Measurements from ENCODE around the gene ZNF44. TPM values are rescaled to one million over a fixed set of nuclear protein-coding genes. Genes with fewer than 3 reads are reported as not detected.

ZNF44 gene
- total RNA-seq, 1 donor, result 5.2 TPM

DNA sequence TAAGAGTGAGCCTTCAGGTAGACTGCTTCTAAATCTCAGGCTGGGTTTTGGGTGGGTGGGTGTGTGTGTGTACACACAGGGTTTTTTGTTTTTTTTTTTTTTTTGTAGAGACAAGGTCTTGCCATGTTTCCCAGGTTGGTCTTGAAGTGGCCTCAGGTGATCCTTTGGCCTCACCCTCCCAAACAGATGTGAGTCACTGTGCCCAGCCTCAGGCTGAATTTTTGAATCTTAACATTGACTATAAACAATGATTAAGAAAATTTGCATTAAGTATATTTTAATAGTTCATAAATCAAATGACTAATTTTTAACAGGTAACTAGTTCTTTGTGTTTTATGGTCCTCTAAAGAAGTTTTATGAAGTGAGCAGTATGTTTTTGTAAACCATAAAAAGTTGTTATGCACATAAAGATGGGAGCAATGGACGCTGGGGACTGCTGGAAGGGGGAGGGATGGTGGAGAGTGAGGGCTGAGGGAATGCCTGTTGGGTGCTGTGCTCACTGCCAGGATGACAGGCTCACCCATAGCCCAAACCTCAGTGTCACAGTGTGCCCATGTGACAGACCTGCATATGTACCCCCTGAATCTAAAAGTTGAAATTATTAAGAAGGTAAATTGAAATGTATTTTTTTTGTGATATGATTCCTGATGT, 71.6 kb downstream of the ZNF44 start:
- no peak for TF ChIP-seq CTCF (IDR thresholded peaks at IDR 0.05; ENCODE audit: insufficient read depth, low read depth, low read length)
- no peak for DNase-seq (ENCODE audit: low read depth)
- H3K4me3 ChIP-seq (ENCODE audit: low read depth, low read length), result no peak overlapping the region

Other genes starting within 250 kb of the ZNF44 start
- under 0.01 TPM in 2 replicates for gene ZNF878, start 241.9 kb downstream of the ZNF44 start, total RNA-seq
- gene ZNF844, start 230.2 kb downstream of the ZNF44 start, total RNA-seq, result 1.3 and 1.7 TPM in 2 replicates
- gene ZNF20, start 154.5 kb downstream of the ZNF44 start, total RNA-seq, result 3.5 and 6.0 TPM in 2 replicates
- gene ZNF625, start 138.1 kb downstream of the ZNF44 start, total RNA-seq, result 10.3 and 14.7 TPM in 2 replicates
- 5.2 and 8.2 TPM in 2 replicates for gene ZNF136, start 131.8 kb downstream of the ZNF44 start, total RNA-seq
- gene ZNF563, start 38.8 kb upstream of the ZNF44 start, total RNA-seq, result 0.64 and 1.7 TPM in 2 replicates
- 0.64 and 1.3 TPM in 2 replicates for gene ZNF442, start 70.8 kb upstream of the ZNF44 start, total RNA-seq
- gene ZNF799, start 106.4 kb upstream of the ZNF44 start, total RNA-seq, result 1.6 and 3.5 TPM in 2 replicates
- gene ZNF443, start 146.1 kb upstream of the ZNF44 start, total RNA-seq, result 1.3 and 3.5 TPM in 2 replicates
- gene ZNF709, start 189.9 kb upstream of the ZNF44 start, total RNA-seq, result 1.9 and 3.0 TPM in 2 replicates